B cell (primary cell): ENCODE measurements around the gene TRMT13. TPM values are rescaled to one million over a fixed set of nuclear protein-coding genes. Genes with fewer than 3 reads are reported as not detected.

ENCODE experiments used
- ATAC-seq: fragments of 200-7000 bp; cut with Tn5 transposase; one replicate; pipeline ENCODE4 v1.10.0; 2021; ENCODE audit warnings: low read depth, mild to moderate bottlenecking, moderate number of reproducible peaks, moderate library complexity
- CTCF ChIA-PET: fragments of 350-600 bp; sonication (Branson Sonifier 250); formaldehyde crosslinking; loops from one replicate; lab custom pipeline; 2021; ENCODE audit warnings: antibody characterized with exemption, inconsistent platforms; lab: Charles Lee
- POLR2A ChIA-PET: fragments of 350-600 bp; sonication (Branson Sonifier 250); formaldehyde crosslinking; loops from one replicate; lab custom pipeline; 2021; ENCODE audit warnings: antibody characterized with exemption; lab: Charles Lee
- DNase-seq: peaks from one replicate; pipeline ENCODE4 v3.0.0; 2013
- H2AFZ ChIP-seq: 2 replicates; pipeline ENCODE4 v1.6.1; 2012; ENCODE audit warnings: mild to moderate bottlenecking, low read depth, low read length; ENCODE audit not compliant: insufficient read depth, poor library complexity, severe bottlenecking
- H3K27ac ChIP-seq, 2 donors: 1 replicate in 1 of 2; 2 replicates in 1 of 2; pipeline ENCODE4 v1.5.1; 2012 to 2013; ENCODE audit warnings: low read length in 2 of 2, mild to moderate bottlenecking in 2 of 2, moderate library complexity in 1 of 2
- H3K27me3 ChIP-seq, 4 experiments: fragments of 200-600 bp in 1 of 4; sonication (generic) in 1 of 4; replicated peaks in 1 of 4; 1 replicate in 2 of 4; 2 replicates in 2 of 4; pipeline versions ENCODE4 v1.6.1 to v1.7.0; 2013 to 2016; ENCODE audit warnings: low read length in 3 of 4, mild to moderate bottlenecking in 2 of 4, mixed read lengths in 1 of 4, moderate library complexity in 1 of 4; ENCODE audit not compliant: insufficient read depth in 4 of 4, control insufficient read depth in 3 of 4; ENCODE audit errors: control extremely low read depth in 1 of 4
- H3K36me3 ChIP-seq, 2 experiments: replicated peaks in 1 of 2; 1 replicate in 1 of 2; 2 replicates in 1 of 2; pipeline versions ENCODE4 v1.6.1 to v1.7.1; 2013; ENCODE audit warnings: low read length in 1 of 2; ENCODE audit not compliant: insufficient read depth in 2 of 2, control insufficient read depth in 1 of 2; ENCODE audit errors: control extremely low read depth in 1 of 2, extremely low read depth in 1 of 2
- H3K4me1 ChIP-seq, 2 donors: fragments of 200-600 bp in 1 of 2; sonication (generic) in 1 of 2; 1 replicate in 1 of 2; 2 replicates in 1 of 2; pipeline versions ENCODE4 v1.5.1 to v1.6.1; 2013 to 2017; ENCODE audit warnings: low read length in 2 of 2; ENCODE audit not compliant: control insufficient read depth in 2 of 2, insufficient read depth in 2 of 2
- H3K4me2 ChIP-seq: replicated peaks from 2 replicates; pipeline ENCODE3; 2012; ENCODE audit warnings: mild to moderate bottlenecking, low read depth, low read length; ENCODE audit not compliant: poor library complexity, severe bottlenecking
- H3K4me3 ChIP-seq, 5 experiments: fragments of 200-600 bp in 1 of 5; sonication (generic) in 1 of 5; 1 replicate in 3 of 5; 2 replicates in 2 of 5; pipeline versions ENCODE4 v1.5.1 to v1.7.0; 2011 to 2016; ENCODE audit warnings: low read length in 4 of 5, mild to moderate bottlenecking in 4 of 5, low read depth in 2 of 5, control low read depth in 1 of 5, moderate library complexity in 1 of 5; ENCODE audit not compliant: insufficient read depth in 1 of 5; ENCODE audit errors: control extremely low read depth in 1 of 5, extremely low read depth in 1 of 5
- H3K79me2 ChIP-seq: fragments of 200-600 bp; sonication (generic); one replicate; pipeline ENCODE4 v1.6.0; 2016; ENCODE audit warnings: low read length; ENCODE audit not compliant: control insufficient read depth, insufficient read depth
- H3K9ac ChIP-seq: fragments of 200-600 bp; sonication (generic); 2 replicates; pipeline ENCODE4 v1.6.1; 2017; ENCODE audit warnings: mild to moderate bottlenecking, low read length, moderate library complexity
- H3K9me3 ChIP-seq, 3 donors: one replicate each; pipeline versions ENCODE4 v1.6.1 to v1.7.1; 2013; ENCODE audit warnings: low read length in 2 of 3; ENCODE audit not compliant: control insufficient read depth in 2 of 3, insufficient read depth in 1 of 3; ENCODE audit errors: control extremely low read depth in 1 of 3
- H4K20me1 ChIP-seq: 2 replicates; pipeline ENCODE4 v1.6.0; 2012; ENCODE audit warnings: mild to moderate bottlenecking, low read length; ENCODE audit not compliant: insufficient read depth, control insufficient read depth, poor library complexity, severe bottlenecking
- H3K27ac Mint-ChIP-seq: one replicate; pipeline ENCODE4 v1.8.0; 2021; ENCODE audit warnings: mixed read lengths
- H3K27me3 Mint-ChIP-seq: one replicate; pipeline ENCODE4 v1.8.0; 2021; ENCODE audit warnings: mixed read lengths
- H3K4me1 Mint-ChIP-seq: one replicate; pipeline ENCODE4 v1.8.0; 2021; ENCODE audit warnings: mixed read lengths
- H3K4me3 Mint-ChIP-seq: one replicate; pipeline ENCODE4 v1.8.0; 2021; ENCODE audit warnings: mixed read lengths
- H3K9me3 Mint-ChIP-seq: one replicate; pipeline ENCODE4 v1.8.0; 2022; ENCODE audit warnings: mixed read lengths; ENCODE audit not compliant: insufficient read depth
- EZH2 ChIP-seq: IDR thresholded peaks from 2 replicates; pipeline ENCODE4 v1.6.1; 2012; ENCODE audit warnings: borderline replicate concordance, low read depth, mild to moderate bottlenecking, moderate library complexity, low read length; ENCODE audit not compliant: insufficient read depth, poor library complexity, severe bottlenecking
- WGBS: methylation state at CpG from one replicate; pipeline ENCODE4 v1.1.5; 2013; ENCODE audit warnings: missing lambda C conversion rate; ENCODE audit not compliant: insufficient coverage; 5-methylcytosine and 5-hydroxymethylcytosine counted together
- intact Hi-C: fragments of 100-400 bp; cut with micrococcal nuclease; formaldehyde crosslinking; loops from one replicate; pipeline ENCODE4 v1.10.0; 2022
- polyA plus RNA-seq: library from polyadenylated mRNA; depleted of rRNA; stranded (reverse); fragments of >200 nt; gene quantifications from 2 replicates; pipeline ENCODE4 v1.2.3, GENCODE V29; 2012
- total RNA-seq, 2 donors: library from RNA; stranded (reverse); fragments of 120-200 nt in 1 of 2; gene quantifications; 1 replicate in 1 of 2; 2 replicates in 1 of 2; pipeline versions ENCODE4 v1.2.3 to v1.2.4, GENCODE V29; 2013 to 2022
- TF ChIP-seq, protein P1 (sequence below): fragments of 200-600 bp; IDR thresholded peaks from one replicate; pipeline ENCODE4 v1.8.0; 2022; ENCODE audit warnings: antibody characterized with exemption, mild to moderate bottlenecking

TRMT13 gene
- total and polyA plus RNA-seq, 2 donors (not counting 1 experiment from before 2014, with no cell fraction given): 15.6 to 40.1 TPM

DNA sequence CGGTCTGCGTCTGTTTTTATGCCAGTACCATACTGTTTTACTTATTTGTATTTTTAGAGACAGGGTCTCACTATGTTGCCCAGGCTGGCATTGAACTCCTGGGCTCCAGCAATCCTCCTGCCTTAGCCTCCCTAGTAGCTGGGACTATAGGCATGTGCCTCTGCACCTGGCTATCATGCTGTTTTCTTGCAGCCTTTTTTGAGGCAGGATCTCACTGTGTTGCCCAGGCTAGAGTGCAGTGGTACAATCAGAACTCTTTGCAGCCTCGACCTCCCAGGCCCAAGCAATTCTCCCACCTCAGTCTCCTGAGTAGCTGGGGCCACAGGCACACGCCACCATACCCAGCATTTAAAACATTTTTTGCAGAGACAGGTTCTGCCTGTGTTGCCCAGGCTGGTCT lies 50.4 kb downstream of the TRMT13 start:
- WGBS: 100% methylated on average over 1 of the region's 4 CpGs
- ATAC-seq (no peak), DNase-seq (no peak)
- no peak overlapping the region for H3K4me3 Mint-ChIP-seq
- H3K27ac ChIP-seq: no peak overlapping the region
- H3K79me2 ChIP-seq: no peaks in the 10 kb centered on the region
- CTCF ChIA-PET: no interaction called here
- H3K27me3 Mint-ChIP-seq: no peaks in the 10 kb centered on the region
- peaks cover 10% of the 10 kb centered on the region for H3K4me1 Mint-ChIP-seq
- H3K9ac ChIP-seq: no peak overlapping the region
- H3K9me3 ChIP-seq: no peaks in the 10 kb centered on the region
- TF ChIP-seq, protein P1, sequence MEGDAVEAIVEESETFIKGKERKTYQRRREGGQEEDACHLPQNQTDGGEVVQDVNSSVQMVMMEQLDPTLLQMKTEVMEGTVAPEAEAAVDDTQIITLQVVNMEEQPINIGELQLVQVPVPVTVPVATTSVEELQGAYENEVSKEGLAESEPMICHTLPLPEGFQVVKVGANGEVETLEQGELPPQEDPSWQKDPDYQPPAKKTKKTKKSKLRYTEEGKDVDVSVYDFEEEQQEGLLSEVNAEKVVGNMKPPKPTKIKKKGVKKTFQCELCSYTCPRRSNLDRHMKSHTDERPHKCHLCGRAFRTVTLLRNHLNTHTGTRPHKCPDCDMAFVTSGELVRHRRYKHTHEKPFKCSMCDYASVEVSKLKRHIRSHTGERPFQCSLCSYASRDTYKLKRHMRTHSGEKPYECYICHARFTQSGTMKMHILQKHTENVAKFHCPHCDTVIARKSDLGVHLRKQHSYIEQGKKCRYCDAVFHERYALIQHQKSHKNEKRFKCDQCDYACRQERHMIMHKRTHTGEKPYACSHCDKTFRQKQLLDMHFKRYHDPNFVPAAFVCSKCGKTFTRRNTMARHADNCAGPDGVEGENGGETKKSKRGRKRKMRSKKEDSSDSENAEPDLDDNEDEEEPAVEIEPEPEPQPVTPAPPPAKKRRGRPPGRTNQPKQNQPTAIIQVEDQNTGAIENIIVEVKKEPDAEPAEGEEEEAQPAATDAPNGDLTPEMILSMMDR: no peak
- no peak for TF ChIP-seq EZH2
- POLR2A ChIA-PET: interaction anchor here (0.7 kb wide), 1 partner anchor 930 kb away, joined by 3 read pairs; no protein-coding TSS in a partner anchor
- no peaks in the 10 kb centered on the region for H3K36me3 ChIP-seq
- H3K4me3 ChIP-seq: no peak overlapping the region
- no peak overlapping the region for H3K27ac Mint-ChIP-seq
- peaks cover 9 to 11% of the 10 kb centered on the region in 2 donors for H3K4me1 ChIP-seq
- H3K9me3 Mint-ChIP-seq: no peaks in the 10 kb centered on the region
- H2AFZ ChIP-seq: no peak overlapping the region
- intact Hi-C loops: no loop called here
- no peaks in the 10 kb centered on the region for H3K27me3 ChIP-seq
- no peak overlapping the region for H3K4me2 ChIP-seq
- no peaks in the 10 kb centered on the region for H4K20me1 ChIP-seq

DNA sequence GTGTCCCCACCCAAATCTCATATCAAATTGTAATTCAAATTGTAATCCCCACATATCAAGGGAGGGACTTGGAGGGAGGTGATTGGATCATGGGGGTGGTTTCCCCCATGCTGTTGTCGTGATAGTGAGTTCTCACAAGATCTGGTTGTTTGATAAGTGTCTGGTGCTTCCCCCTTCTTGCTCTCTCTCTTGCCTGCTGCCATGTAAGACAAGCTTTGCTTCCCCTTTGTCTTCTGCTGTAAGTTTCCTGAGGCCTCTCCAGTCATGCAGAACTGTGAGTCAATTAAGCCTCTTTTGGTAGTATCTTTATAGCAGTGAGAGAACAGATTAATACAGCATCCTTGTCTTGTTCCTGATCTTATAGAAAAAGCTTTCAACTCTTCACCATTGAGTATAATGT lies 51.6 kb downstream of the TRMT13 start:
- no peaks in the 10 kb centered on the region for H3K36me3 ChIP-seq
- no peaks in the 10 kb centered on the region for H3K79me2 ChIP-seq
- peaks cover 9 to 11% of the 10 kb centered on the region in 2 donors for H3K4me1 ChIP-seq
- no peaks in the 10 kb centered on the region for H4K20me1 ChIP-seq
- ATAC-seq (peak; percentile 99), DNase-seq (peak; percentile 77)
- POLR2A ChIA-PET: no interaction called here
- no peak overlapping the region for H3K4me3 ChIP-seq
- WGBS: no CpG with 5 or more reads among the region's 1 CpG
- peaks cover 10% of the 10 kb centered on the region for H3K4me1 Mint-ChIP-seq
- H3K4me2 ChIP-seq: peak overlapping the region; percentile 2
- peak overlapping the region; percentile 0 for H3K27ac Mint-ChIP-seq
- peak overlapping the region; percentile 32 to 57 for H3K27ac ChIP-seq
- no peak overlapping the region for H3K4me3 Mint-ChIP-seq
- no peaks in the 10 kb centered on the region for H3K27me3 ChIP-seq
- intact Hi-C loops: loop anchor here (1.0 kb wide), 1 partner anchor 167 kb away; no protein-coding TSS in a partner anchor
- no peak overlapping the region for H3K9ac ChIP-seq
- CTCF ChIA-PET: interaction anchor here (0.5 kb wide), 1 partner anchor 80 kb away, joined by 3 read pairs; no protein-coding TSS in a partner anchor
- no peaks in the 10 kb centered on the region for H3K27me3 Mint-ChIP-seq
- H3K9me3 Mint-ChIP-seq: no peaks in the 10 kb centered on the region
- TF ChIP-seq EZH2: no peak
- TF ChIP-seq, protein P1: no peak
- peak overlapping the region; percentile 41 for H2AFZ ChIP-seq
- H3K9me3 ChIP-seq: no peaks in the 10 kb centered on the region
